ENCODE measurements around the gene TNFAIP8. TPM values are rescaled to one million over a fixed set of nuclear protein-coding genes. Genes with fewer than 3 reads are reported as not detected.
A peak's percentile ranks its signal among the peaks of the same experiment; 100 is the strongest.

Gene TNFAIP8
- total RNA-seq, 2 experiments from 2014 or later = 106 to 109 TPM

- H3K27ac Mint-ChIP-seq = peak overlapping the region; percentile 97
- H3K36me3 Mint-ChIP-seq = peaks cover 17% of the 10 kb centered on the region
- H3K9me3 Mint-ChIP-seq (ENCODE audit: low read depth) = no peaks in the 10 kb centered on the region
- no peak for ATAC-seq
- CTCF ChIA-PET = interaction anchor here (0.8 to 5.5 kb wide), 5 partner anchors 9 to 261 kb away, joined by 3 to 37 read pairs (median 4); partner anchors contain the start of gene DMXL1
- H3K4me3 Mint-ChIP-seq = peak overlapping the region; percentile 94
- no peaks in the 10 kb centered on the region for H3K27me3 Mint-ChIP-seq
- no peak for DNase-seq
- H3K4me1 Mint-ChIP-seq = peaks cover 90% of the 10 kb centered on the region
Observed at GRCh38 chr5:119332208-119332607, 23.6 kb upstream of the TNFAIP8 start.

- no peak for DNase-seq
- H3K4me1 Mint-ChIP-seq = peaks cover 91% of the 10 kb centered on the region
- H3K9me3 Mint-ChIP-seq (ENCODE audit: low read depth) = no peaks in the 10 kb centered on the region
- peaks cover 19% of the 10 kb centered on the region for H3K36me3 Mint-ChIP-seq
- no peaks in the 10 kb centered on the region for H3K27me3 Mint-ChIP-seq
- CTCF ChIA-PET = interaction anchor here (0.8 to 2.8 kb wide), 7 partner anchors 9 to 262 kb away, joined by 3 to 13 read pairs (median 6); partner anchors contain the start of gene DMXL1
- peak; percentile 0 for ATAC-seq
- H3K4me3 Mint-ChIP-seq = peak overlapping the region; percentile 94
- peak overlapping the region; percentile 97 for H3K27ac Mint-ChIP-seq
Observed at GRCh38 chr5:119332978-119333401, 22.8 kb upstream of the TNFAIP8 start.

- H3K9me3 Mint-ChIP-seq (ENCODE audit: low read depth) = no peaks in the 10 kb centered on the region
- ATAC-seq (peak; percentile 30), DNase-seq (no peak)
- peak overlapping the region; percentile 97 for H3K27ac Mint-ChIP-seq
- peaks cover 20% of the 10 kb centered on the region for H3K36me3 Mint-ChIP-seq
- peaks cover 91% of the 10 kb centered on the region for H3K4me1 Mint-ChIP-seq
- peak overlapping the region; percentile 94 for H3K4me3 Mint-ChIP-seq
- no peaks in the 10 kb centered on the region for H3K27me3 Mint-ChIP-seq
- CTCF ChIA-PET = interaction anchor here (0.8 to 2.8 kb wide), 8 partner anchors 8 to 263 kb away, joined by 3 to 13 read pairs (median 6); partner anchors contain the start of gene DMXL1
Observed at GRCh38 chr5:119333421-119333851, 22.4 kb upstream of the TNFAIP8 start.

- Mint-ChIP-seq H3K4me3 (peak overlapping the region; percentile 94), H3K36me3 (peaks cover 25% of the 10 kb centered on the region), H3K27ac (peak overlapping the region; percentile 77), H3K4me1 (peaks cover 89% of the 10 kb centered on the region), H3K27me3 (no peaks in the 10 kb centered on the region), H3K9me3 (ENCODE audit: low read depth) (no peaks in the 10 kb centered on the region)
- no peak for DNase-seq
- CTCF ChIA-PET = interaction anchor here (0.7 to 9.2 kb wide), 10 partner anchors 12 to 76 kb away, joined by 3 to 103 read pairs (median 7); no protein-coding TSS in a partner anchor
- no peak for ATAC-seq
Observed at GRCh38 chr5:119335261-119335677, 20.6 kb upstream of the TNFAIP8 start.

GRCh38 chr5:119336262-119336661 lies 19.6 kb upstream of the TNFAIP8 start:
- H3K4me3 Mint-ChIP-seq = peak overlapping the region; percentile 66
- no peaks in the 10 kb centered on the region for H3K9me3 Mint-ChIP-seq (ENCODE audit: low read depth)
- DNase-seq = no peak
- CTCF ChIA-PET = interaction anchor here (1.0 to 14.1 kb wide), 9 partner anchors 21 to 315 kb away, joined by 3 to 160 read pairs (median 5); partner anchors contain the start of genes DMXL1 and TNFAIP8
- peak overlapping the region; percentile 82 for H3K27ac Mint-ChIP-seq
- peaks cover 87% of the 10 kb centered on the region for H3K4me1 Mint-ChIP-seq
- ATAC-seq = no peak
- no peaks in the 10 kb centered on the region for H3K27me3 Mint-ChIP-seq
- peaks cover 30% of the 10 kb centered on the region for H3K36me3 Mint-ChIP-seq

GRCh38 chr5:119336845-119337580 lies 18.8 kb upstream of the TNFAIP8 start:
- H3K36me3 Mint-ChIP-seq = peaks cover 30% of the 10 kb centered on the region
- no peaks in the 10 kb centered on the region for H3K9me3 Mint-ChIP-seq (ENCODE audit: low read depth)
- peak overlapping the region; percentile 95 for H3K27ac Mint-ChIP-seq
- peak overlapping the region; percentile 42 for H3K4me3 Mint-ChIP-seq
- CTCF ChIA-PET = interaction anchor here (0.6 to 14.1 kb wide), 13 partner anchors 10 to 315 kb away, joined by 3 to 160 read pairs (median 4); partner anchors contain the start of genes DMXL1 and TNFAIP8
- peaks cover 87% of the 10 kb centered on the region for H3K4me1 Mint-ChIP-seq
- no peak for DNase-seq
- H3K27me3 Mint-ChIP-seq = no peaks in the 10 kb centered on the region
- no peak for ATAC-seq

- Mint-ChIP-seq H3K4me1 (peaks cover 90% of the 10 kb centered on the region), H3K27me3 (no peaks in the 10 kb centered on the region), H3K9me3 (ENCODE audit: low read depth) (no peaks in the 10 kb centered on the region), H3K36me3 (peaks cover 30% of the 10 kb centered on the region), H3K4me3 (peak overlapping the region; percentile 60), H3K27ac (peak overlapping the region; percentile 95)
- CTCF ChIA-PET = interaction anchor here (0.7 to 14.1 kb wide), 10 partner anchors 8 to 73 kb away, joined by 3 to 160 read pairs (median 5); partner anchors contain the start of gene TNFAIP8
- DNase-seq (no peak), ATAC-seq (no peak)
Observed at GRCh38 chr5:119338326-119338946, 17.4 kb upstream of the TNFAIP8 start.

- H3K4me1 Mint-ChIP-seq = peaks cover 94% of the 10 kb centered on the region
- H3K9me3 Mint-ChIP-seq (ENCODE audit: low read depth) = no peaks in the 10 kb centered on the region
- peak overlapping the region; percentile 95 for H3K27ac Mint-ChIP-seq
- H3K4me3 Mint-ChIP-seq = peak overlapping the region; percentile 60
- CTCF ChIA-PET = interaction anchor here (0.7 to 14.1 kb wide), 12 partner anchors 10 to 352 kb away, joined by 3 to 160 read pairs (median 6); partner anchors contain the start of genes DTWD2 and TNFAIP8
- H3K27me3 Mint-ChIP-seq = no peaks in the 10 kb centered on the region
- H3K36me3 Mint-ChIP-seq = peaks cover 28% of the 10 kb centered on the region
- ATAC-seq (no peak), DNase-seq (no peak)
Observed at GRCh38 chr5:119339344-119339743, 16.5 kb upstream of the TNFAIP8 start.

GRCh38 chr5:119339965-119340364 lies 15.9 kb upstream of the TNFAIP8 start:
- CTCF ChIA-PET = interaction anchor here (1.0 to 14.1 kb wide), 12 partner anchors 11 to 352 kb away, joined by 4 to 160 read pairs (median 8); partner anchors contain the start of genes DTWD2 and TNFAIP8
- H3K9me3 Mint-ChIP-seq (ENCODE audit: low read depth) = no peaks in the 10 kb centered on the region
- peak overlapping the region; percentile 77 for H3K4me3 Mint-ChIP-seq
- no peak for DNase-seq
- peaks cover 26% of the 10 kb centered on the region for H3K36me3 Mint-ChIP-seq
- peak overlapping the region; percentile 95 for H3K27ac Mint-ChIP-seq
- ATAC-seq = peak; percentile 12
- H3K4me1 Mint-ChIP-seq = peaks cover 91% of the 10 kb centered on the region
- H3K27me3 Mint-ChIP-seq = no peaks in the 10 kb centered on the region

GRCh38 chr5:119340597-119341218 lies 15.1 kb upstream of the TNFAIP8 start:
- peak; percentile 93 for DNase-seq
- ATAC-seq = peak; percentile 65
- H3K27ac Mint-ChIP-seq = peak overlapping the region; percentile 95
- peaks cover 30% of the 10 kb centered on the region for H3K36me3 Mint-ChIP-seq
- peaks cover 92% of the 10 kb centered on the region for H3K4me1 Mint-ChIP-seq
- H3K27me3 Mint-ChIP-seq = no peaks in the 10 kb centered on the region
- H3K9me3 Mint-ChIP-seq (ENCODE audit: low read depth) = no peaks in the 10 kb centered on the region
- CTCF ChIA-PET = interaction anchor here (1.0 to 14.1 kb wide), 13 partner anchors 11 to 353 kb away, joined by 4 to 160 read pairs (median 8); partner anchors contain the start of genes DTWD2 and TNFAIP8
- H3K4me3 Mint-ChIP-seq = peak overlapping the region; percentile 77

GRCh38 chr5:119341452-119342349 lies 14.1 kb upstream of the TNFAIP8 start:
- CTCF ChIA-PET = interaction anchor here (0.6 to 14.1 kb wide), 14 partner anchors 8 to 74 kb away, joined by 3 to 160 read pairs (median 7); partner anchors contain the start of gene TNFAIP8
- ATAC-seq = peak; percentile 13
- peaks cover 93% of the 10 kb centered on the region for H3K4me1 Mint-ChIP-seq
- peak overlapping the region; percentile 77 for H3K4me3 Mint-ChIP-seq
- H3K27ac Mint-ChIP-seq = peak overlapping the region; percentile 95
- H3K27me3 Mint-ChIP-seq = no peaks in the 10 kb centered on the region
- no peak for DNase-seq
- peaks cover 37% of the 10 kb centered on the region for H3K36me3 Mint-ChIP-seq
- H3K9me3 Mint-ChIP-seq (ENCODE audit: low read depth) = no peaks in the 10 kb centered on the region

GRCh38 chr5:119342406-119342805 lies 13.4 kb upstream of the TNFAIP8 start:
- H3K9me3 Mint-ChIP-seq (ENCODE audit: low read depth) = no peaks in the 10 kb centered on the region
- no peak for DNase-seq
- H3K27me3 Mint-ChIP-seq = no peaks in the 10 kb centered on the region
- CTCF ChIA-PET = interaction anchor here (1.0 to 14.1 kb wide), 5 partner anchors 17 to 67 kb away, joined by 3 to 160 read pairs (median 3); partner anchors contain the start of gene TNFAIP8
- peaks cover 40% of the 10 kb centered on the region for H3K36me3 Mint-ChIP-seq
- H3K4me1 Mint-ChIP-seq = peaks cover 93% of the 10 kb centered on the region
- H3K27ac Mint-ChIP-seq = peak overlapping the region; percentile 95
- ATAC-seq = no peak
- peak overlapping the region; percentile 77 for H3K4me3 Mint-ChIP-seq

Data from activated CD8-positive, alpha-beta memory T cell treated with anti-CD3 and anti-CD28 coated beads, Interleukin-2, amount 10 ng/mL, durations not matched to agents 7 days and 5 days (primary cell).